HepG2 (cell line): Measurements from ENCODE around the gene TCEAL9. TPM values are rescaled to one million over a fixed set of nuclear protein-coding genes. Genes with fewer than 3 reads are reported as not detected.

Source experiments
- ARNT2 ChIP-seq: sonication (generic); formaldehyde crosslinking; IDR thresholded peaks from 2 replicates; pipeline ENCODE4 v1.8.0; 2022; ENCODE audit warnings: mild to moderate bottlenecking, low read depth, missing genetic modification reagents, moderate library complexity
- ASH2L ChIP-seq: fragments of 300-600, 200-600 bp; sonication (generic); IDR thresholded peaks from 2 replicates; pipeline ENCODE4 v1.7.0; 2017; ENCODE audit warnings: low read depth, mild to moderate bottlenecking, moderate library complexity, mixed read lengths, low read length; ENCODE audit not compliant: insufficient read length
- CC2D1A ChIP-seq: sonication (generic); formaldehyde crosslinking; IDR thresholded peaks from 2 replicates; pipeline ENCODE4 v1.8.1; 2023; ENCODE audit warnings: mild to moderate bottlenecking, missing genetic modification reagents
- EP300 ChIP-seq, 3 experiments: sonication (generic) in 1 of 3; formaldehyde crosslinking in 1 of 3; IDR thresholded peaks; 2 replicates each; pipeline versions ENCODE4 v1.5.1 to v1.6.1; 2011 to 2020; ENCODE audit warnings: low read depth in 2 of 3, low read length in 2 of 3, borderline replicate concordance in 1 of 3, improper control_type of control experiment in 1 of 3, mild to moderate bottlenecking in 1 of 3, missing genetic modification reagents in 1 of 3, moderate library complexity in 1 of 3
- HNRNPK ChIP-seq: fragments of 200-400 bp; formaldehyde crosslinking; IDR thresholded peaks from 2 replicates; pipeline ENCODE4 v1.6.1; 2018; ENCODE audit warnings: low read length, low read depth, moderate library complexity, mild to moderate bottlenecking; ENCODE audit not compliant: poor library complexity, severe bottlenecking
- HNRNPLL ChIP-seq: fragments of 200-400 bp; formaldehyde crosslinking; IDR thresholded peaks from 2 replicates; pipeline ENCODE4 v1.6.1; 2017; ENCODE audit warnings: mild to moderate bottlenecking, low read depth, low read length; ENCODE audit not compliant: poor library complexity, severe bottlenecking
- ISL2 ChIP-seq: sonication (generic); formaldehyde crosslinking; IDR thresholded peaks from 2 replicates; pipeline ENCODE4 v1.5.0; 2020; ENCODE audit warnings: missing genetic modification reagents
- SMARCE1 ChIP-seq: fragments of 450-650 bp; IDR thresholded peaks from 2 replicates; pipeline ENCODE4 v1.6.1; 2017; ENCODE audit warnings: borderline replicate concordance
- U2AF2 ChIP-seq: fragments of 200-400 bp; formaldehyde crosslinking; IDR thresholded peaks from 2 replicates; pipeline ENCODE4 v1.6.1; 2017; ENCODE audit warnings: low read depth, mild to moderate bottlenecking, low read length
- ZBTB8A ChIP-seq: sonication (generic); formaldehyde crosslinking; IDR thresholded peaks from 2 replicates; pipeline ENCODE4 v1.4.0; 2020; ENCODE audit warnings: mild to moderate bottlenecking, low read depth, missing genetic modification reagents, borderline replicate concordance
- ZFP41 ChIP-seq: sonication (generic); formaldehyde crosslinking; IDR thresholded peaks from 2 replicates; pipeline ENCODE4 v1.4.0; 2020; ENCODE audit warnings: mild to moderate bottlenecking, missing genetic modification reagents, borderline replicate concordance
- ZKSCAN5 ChIP-seq: sonication (generic); formaldehyde crosslinking; IDR thresholded peaks from 2 replicates; pipeline ENCODE4 v1.5.1; 2020; ENCODE audit warnings: mild to moderate bottlenecking, missing genetic modification reagents
- ZMYM3 ChIP-seq: sonication (generic); formaldehyde crosslinking; IDR thresholded peaks from 2 replicates; pipeline ENCODE4 v1.5.1; 2020; ENCODE audit warnings: mild to moderate bottlenecking, missing genetic modification reagents
- polyA plus RNA-seq, 8 experiments: library from polyadenylated mRNA; depleted of rRNA in 3 of 8; stranded (reverse) in 7 of 8; unstranded in 1 of 8; fragments of >200 nt; fragmentation: Illumina TruSeq in 4 of 8; extraction: Trizol in 4 of 8; gene quantifications; 2 replicates each; pipeline versions ENCODE4 v1.2.1 to v1.2.3, GENCODE V29; 2011 to 2016; ENCODE audit warnings: low read depth in 4 of 8, missing spikeins in 1 of 8, mixed read lengths in 1 of 8; ENCODE audit not compliant: insufficient read depth in 1 of 8
- total RNA-seq, 5 experiments: library from RNA; depleted of rRNA; stranded (reverse); fragments of >200 nt; fragmentation: Illumina TruSeq; extraction: Trizol; gene quantifications; 2 replicates each; pipeline ENCODE4 v1.2.3, GENCODE V29; 2016; ENCODE audit warnings: low read depth in 1 of 5
- TF ChIP-seq, protein P1 (sequence below): sonication (generic); formaldehyde crosslinking; IDR thresholded peaks from 2 replicates; pipeline ENCODE4 v1.5.1; 2020; ENCODE audit warnings: mild to moderate bottlenecking, missing genetic modification reagents, moderate library complexity
- TF ChIP-seq, protein P2 (sequence below): sonication (generic); formaldehyde crosslinking; IDR thresholded peaks from 2 replicates; pipeline ENCODE4 v1.8.0; 2022; ENCODE audit warnings: mild to moderate bottlenecking, missing genetic modification reagents
- TF ChIP-seq, protein P3 (sequence below): sonication (generic); formaldehyde crosslinking; IDR thresholded peaks from 2 replicates; pipeline ENCODE4 v1.5.0; 2020; ENCODE audit warnings: mild to moderate bottlenecking, missing genetic modification reagents, borderline replicate concordance
- TF ChIP-seq, protein P4 (sequence below): sonication (generic); formaldehyde crosslinking; IDR thresholded peaks from 2 replicates; pipeline ENCODE4 v1.4.0; 2020; ENCODE audit warnings: missing genetic modification reagents

Gene TCEAL9
- total and polyA plus RNA-seq, 2 of the 13 experiments (the other 11 are each of a cell fraction or from before 2014, with no cell fraction given) = 15.8 to 45.8 TPM

DNA sequence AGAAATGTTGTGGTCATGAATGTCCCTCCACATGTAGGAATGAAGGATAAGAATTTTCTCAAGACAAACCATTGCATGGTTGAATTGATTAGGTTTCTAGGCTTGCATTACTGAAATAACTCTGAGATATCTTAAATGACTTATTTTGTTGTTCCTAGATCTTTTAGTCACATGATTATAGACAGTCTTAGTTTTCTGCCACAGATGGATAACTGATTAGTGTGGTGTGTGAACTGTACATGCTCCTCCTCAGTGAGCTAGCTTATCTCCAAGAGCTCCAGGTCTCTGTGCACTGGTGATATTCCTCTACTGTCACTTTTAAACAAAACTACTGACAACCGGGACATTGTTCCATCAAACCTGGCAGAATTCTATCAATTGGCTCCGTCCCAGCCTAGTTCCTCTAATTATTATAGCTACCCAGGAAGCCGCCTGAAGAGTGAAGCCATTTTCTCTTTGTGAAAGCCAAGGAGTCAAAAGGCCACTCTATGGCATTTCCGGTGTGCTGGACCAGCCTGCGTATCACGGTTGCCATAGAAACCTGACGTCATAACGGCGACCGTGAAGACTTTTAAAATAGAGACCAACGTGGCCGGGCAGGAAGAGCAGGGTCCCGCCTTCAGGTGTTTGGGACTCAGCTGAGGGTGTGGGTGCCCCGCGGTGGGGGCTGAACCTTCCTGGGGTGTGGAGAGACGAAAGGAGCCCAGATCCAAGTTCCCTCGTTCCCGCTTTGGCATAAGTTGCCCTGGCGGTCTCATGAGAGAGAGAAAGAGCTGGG, 48.1 kb downstream of the TCEAL9 start (continued):
- TF ChIP-seq, protein P1, sequence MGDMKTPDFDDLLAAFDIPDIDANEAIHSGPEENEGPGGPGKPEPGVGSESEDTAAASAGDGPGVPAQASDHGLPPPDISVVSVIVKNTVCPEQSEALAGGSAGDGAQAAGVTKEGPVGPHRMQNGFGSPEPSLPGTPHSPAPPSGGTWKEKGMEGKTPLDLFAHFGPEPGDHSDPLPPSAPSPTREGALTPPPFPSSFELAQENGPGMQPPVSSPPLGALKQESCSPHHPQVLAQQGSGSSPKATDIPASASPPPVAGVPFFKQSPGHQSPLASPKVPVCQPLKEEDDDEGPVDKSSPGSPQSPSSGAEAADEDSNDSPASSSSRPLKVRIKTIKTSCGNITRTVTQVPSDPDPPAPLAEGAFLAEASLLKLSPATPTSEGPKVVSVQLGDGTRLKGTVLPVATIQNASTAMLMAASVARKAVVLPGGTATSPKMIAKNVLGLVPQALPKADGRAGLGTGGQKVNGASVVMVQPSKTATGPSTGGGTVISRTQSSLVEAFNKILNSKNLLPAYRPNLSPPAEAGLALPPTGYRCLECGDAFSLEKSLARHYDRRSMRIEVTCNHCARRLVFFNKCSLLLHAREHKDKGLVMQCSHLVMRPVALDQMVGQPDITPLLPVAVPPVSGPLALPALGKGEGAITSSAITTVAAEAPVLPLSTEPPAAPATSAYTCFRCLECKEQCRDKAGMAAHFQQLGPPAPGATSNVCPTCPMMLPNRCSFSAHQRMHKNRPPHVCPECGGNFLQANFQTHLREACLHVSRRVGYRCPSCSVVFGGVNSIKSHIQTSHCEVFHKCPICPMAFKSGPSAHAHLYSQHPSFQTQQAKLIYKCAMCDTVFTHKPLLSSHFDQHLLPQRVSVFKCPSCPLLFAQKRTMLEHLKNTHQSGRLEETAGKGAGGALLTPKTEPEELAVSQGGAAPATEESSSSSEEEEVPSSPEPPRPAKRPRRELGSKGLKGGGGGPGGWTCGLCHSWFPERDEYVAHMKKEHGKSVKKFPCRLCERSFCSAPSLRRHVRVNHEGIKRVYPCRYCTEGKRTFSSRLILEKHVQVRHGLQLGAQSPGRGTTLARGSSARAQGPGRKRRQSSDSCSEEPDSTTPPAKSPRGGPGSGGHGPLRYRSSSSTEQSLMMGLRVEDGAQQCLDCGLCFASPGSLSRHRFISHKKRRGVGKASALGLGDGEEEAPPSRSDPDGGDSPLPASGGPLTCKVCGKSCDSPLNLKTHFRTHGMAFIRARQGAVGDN = peak; percentile 32
- TF ChIP-seq U2AF2 = no peak
- TF ChIP-seq SMARCE1 = no peak
- no peak for TF ChIP-seq ISL2
- no peak for TF ChIP-seq ZFP41 (CRISPR knock-in tag)
- TF ChIP-seq, protein P2, sequence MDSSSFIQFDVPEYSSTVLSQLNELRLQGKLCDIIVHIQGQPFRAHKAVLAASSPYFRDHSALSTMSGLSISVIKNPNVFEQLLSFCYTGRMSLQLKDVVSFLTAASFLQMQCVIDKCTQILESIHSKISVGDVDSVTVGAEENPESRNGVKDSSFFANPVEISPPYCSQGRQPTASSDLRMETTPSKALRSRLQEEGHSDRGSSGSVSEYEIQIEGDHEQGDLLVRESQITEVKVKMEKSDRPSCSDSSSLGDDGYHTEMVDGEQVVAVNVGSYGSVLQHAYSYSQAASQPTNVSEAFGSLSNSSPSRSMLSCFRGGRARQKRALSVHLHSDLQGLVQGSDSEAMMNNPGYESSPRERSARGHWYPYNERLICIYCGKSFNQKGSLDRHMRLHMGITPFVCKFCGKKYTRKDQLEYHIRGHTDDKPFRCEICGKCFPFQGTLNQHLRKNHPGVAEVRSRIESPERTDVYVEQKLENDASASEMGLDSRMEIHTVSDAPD (CRISPR knock-in tag) = no peak
- TF ChIP-seq HNRNPLL = no peak
- no peak for TF ChIP-seq HNRNPK
- no peak for TF ChIP-seq ZMYM3 (CRISPR knock-in tag)
- no peak for TF ChIP-seq CC2D1A
- TF ChIP-seq, protein P3, sequence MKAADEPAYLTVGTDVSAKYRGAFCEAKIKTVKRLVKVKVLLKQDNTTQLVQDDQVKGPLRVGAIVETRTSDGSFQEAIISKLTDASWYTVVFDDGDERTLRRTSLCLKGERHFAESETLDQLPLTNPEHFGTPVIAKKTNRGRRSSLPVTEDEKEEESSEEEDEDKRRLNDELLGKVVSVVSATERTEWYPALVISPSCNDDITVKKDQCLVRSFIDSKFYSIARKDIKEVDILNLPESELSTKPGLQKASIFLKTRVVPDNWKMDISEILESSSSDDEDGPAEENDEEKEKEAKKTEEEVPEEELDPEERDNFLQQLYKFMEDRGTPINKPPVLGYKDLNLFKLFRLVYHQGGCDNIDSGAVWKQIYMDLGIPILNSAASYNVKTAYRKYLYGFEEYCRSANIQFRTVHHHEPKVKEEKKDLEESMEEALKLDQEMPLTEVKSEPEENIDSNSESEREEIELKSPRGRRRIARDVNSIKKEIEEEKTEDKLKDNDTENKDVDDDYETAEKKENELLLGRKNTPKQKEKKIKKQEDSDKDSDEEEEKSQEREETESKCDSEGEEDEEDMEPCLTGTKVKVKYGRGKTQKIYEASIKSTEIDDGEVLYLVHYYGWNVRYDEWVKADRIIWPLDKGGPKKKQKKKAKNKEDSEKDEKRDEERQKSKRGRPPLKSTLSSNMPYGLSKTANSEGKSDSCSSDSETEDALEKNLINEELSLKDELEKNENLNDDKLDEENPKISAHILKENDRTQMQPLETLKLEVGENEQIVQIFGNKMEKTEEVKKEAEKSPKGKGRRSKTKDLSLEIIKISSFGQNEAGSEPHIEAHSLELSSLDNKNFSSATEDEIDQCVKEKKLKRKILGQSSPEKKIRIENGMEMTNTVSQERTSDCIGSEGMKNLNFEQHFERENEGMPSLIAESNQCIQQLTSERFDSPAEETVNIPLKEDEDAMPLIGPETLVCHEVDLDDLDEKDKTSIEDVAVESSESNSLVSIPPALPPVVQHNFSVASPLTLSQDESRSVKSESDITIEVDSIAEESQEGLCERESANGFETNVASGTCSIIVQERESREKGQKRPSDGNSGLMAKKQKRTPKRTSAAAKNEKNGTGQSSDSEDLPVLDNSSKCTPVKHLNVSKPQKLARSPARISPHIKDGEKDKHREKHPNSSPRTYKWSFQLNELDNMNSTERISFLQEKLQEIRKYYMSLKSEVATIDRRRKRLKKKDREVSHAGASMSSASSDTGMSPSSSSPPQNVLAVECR = peak; percentile 19; the same call in 1 of the 2 replicates
- TF ChIP-seq ZBTB8A (CRISPR knock-in tag) = no peak
- TF ChIP-seq EP300 (IDR thresholded peaks at IDR 0.05; ENCODE audit: low read depth in 2 of 2, low read length in 2 of 2) = no peak
- TF ChIP-seq EP300 (CRISPR knock-in tag; IDR thresholded peaks at IDR 0.05; ENCODE audit: borderline replicate concordance) = no peak
- no peak for TF ChIP-seq ASH2L
- TF ChIP-seq, protein P4, sequence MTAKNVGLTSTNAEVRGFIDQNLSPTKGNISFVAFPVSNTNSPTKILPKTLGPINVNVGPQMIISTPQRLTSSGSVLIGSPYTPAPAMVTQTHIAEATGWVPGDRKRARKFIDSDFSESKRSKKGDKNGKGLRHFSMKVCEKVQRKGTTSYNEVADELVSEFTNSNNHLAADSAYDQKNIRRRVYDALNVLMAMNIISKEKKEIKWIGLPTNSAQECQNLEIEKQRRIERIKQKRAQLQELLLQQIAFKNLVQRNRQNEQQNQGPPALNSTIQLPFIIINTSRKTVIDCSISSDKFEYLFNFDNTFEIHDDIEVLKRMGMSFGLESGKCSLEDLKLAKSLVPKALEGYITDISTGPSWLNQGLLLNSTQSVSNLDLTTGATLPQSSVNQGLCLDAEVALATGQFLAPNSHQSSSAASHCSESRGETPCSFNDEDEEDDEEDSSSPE (CRISPR knock-in tag) = no peak
- no peak for TF ChIP-seq ARNT2 (CRISPR knock-in tag)
- TF ChIP-seq ZKSCAN5 (CRISPR knock-in tag) = no peak
